HepG2 (cell line): ENCODE measurements around the gene TMEM87A. TPM values are rescaled to one million over a fixed set of nuclear protein-coding genes. Genes with fewer than 3 reads are reported as not detected.

Experiments used
- AHR ChIP-seq: IDR thresholded peaks from 2 replicates; pipeline ENCODE4 v1.6.1; 2018; ENCODE audit warnings: missing genetic modification reagents, missing compliant biosample characterization
- ATF2 ChIP-seq: sonication (generic); formaldehyde crosslinking; IDR thresholded peaks from 2 replicates; pipeline ENCODE4 v1.4.0; 2020; ENCODE audit warnings: missing genetic modification reagents
- ERF ChIP-seq: IDR thresholded peaks from 2 replicates; pipeline ENCODE4 v1.6.1; 2018; ENCODE audit warnings: missing biosample characterization, missing genetic modification reagents
- HMGXB4 ChIP-seq, 2 experiments: sonication (generic) in 1 of 2; formaldehyde crosslinking in 1 of 2; IDR thresholded peaks; 2 replicates each; pipeline versions ENCODE4 v1.4.0 to v1.6.1; 2018 to 2020; ENCODE audit warnings: missing genetic modification reagents in 2 of 2, borderline replicate concordance in 1 of 2, low read depth in 1 of 2, mild to moderate bottlenecking in 1 of 2, missing biosample characterization in 1 of 2
- HOXA9 ChIP-seq: sonication (generic); formaldehyde crosslinking; IDR thresholded peaks from 2 replicates; pipeline ENCODE4 v1.8.1; 2022; ENCODE audit warnings: missing genetic modification reagents, mild to moderate bottlenecking, moderate library complexity, borderline replicate concordance
- KDM5A ChIP-seq: fragments of 200-600 bp; sonication (generic); IDR thresholded peaks from 2 replicates; pipeline ENCODE4 v1.7.0; 2018; ENCODE audit warnings: antibody characterized with exemption, mild to moderate bottlenecking, low read length, borderline replicate concordance
- MEIS1 ChIP-seq: sonication (generic); formaldehyde crosslinking; IDR thresholded peaks from 2 replicates; pipeline ENCODE4 v1.9.0; 2021; ENCODE audit warnings: mild to moderate bottlenecking, missing genetic modification reagents, moderate library complexity, borderline replicate concordance
- MIXL1 ChIP-seq: IDR thresholded peaks from 2 replicates; pipeline ENCODE4 v1.6.1; 2016
- MLLT10 ChIP-seq: sonication (generic); formaldehyde crosslinking; IDR thresholded peaks from 2 replicates; pipeline ENCODE4 v1.4.0; 2020; ENCODE audit warnings: missing genetic modification reagents
- NR2C2 ChIP-seq: sonication (generic); formaldehyde crosslinking; IDR thresholded peaks from 2 replicates; pipeline ENCODE4 v1.4.0; 2020; ENCODE audit warnings: missing genetic modification reagents, mild to moderate bottlenecking, moderate library complexity, borderline replicate concordance
- RBFOX2 ChIP-seq: fragments of 200-400 bp; formaldehyde crosslinking; IDR thresholded peaks from 2 replicates; pipeline ENCODE4 v1.6.1; 2017; ENCODE audit warnings: low read depth, mild to moderate bottlenecking, low read length
- RCOR2 ChIP-seq: IDR thresholded peaks from 2 replicates; pipeline ENCODE4 v1.6.1; 2016; ENCODE audit warnings: missing biosample characterization, missing genetic modification reagents
- SATB2 ChIP-seq: sonication (generic); formaldehyde crosslinking; IDR thresholded peaks from 2 replicates; pipeline ENCODE4 v1.5.0; 2020; ENCODE audit warnings: missing genetic modification reagents
- SETDB1 ChIP-seq: sonication (generic); formaldehyde crosslinking; IDR thresholded peaks from 2 replicates; pipeline ENCODE4 v1.5.1; 2020; ENCODE audit warnings: missing genetic modification reagents, mild to moderate bottlenecking, borderline replicate concordance
- THAP11 ChIP-seq: IDR thresholded peaks from 2 replicates; pipeline ENCODE4 v1.6.1; 2016; ENCODE audit warnings: missing biosample characterization, missing genetic modification reagents
- ZFX ChIP-seq: sonication (generic); formaldehyde crosslinking; IDR thresholded peaks from 2 replicates; pipeline ENCODE4 v1.4.0; 2020; ENCODE audit warnings: mild to moderate bottlenecking, low read depth, missing genetic modification reagents, moderate library complexity
- ZNF275 ChIP-seq: sonication (generic); formaldehyde crosslinking; IDR thresholded peaks from 2 replicates; pipeline ENCODE4 v1.8.0; 2022; ENCODE audit warnings: missing genetic modification reagents, mild to moderate bottlenecking, inconsistent platforms, borderline replicate concordance
- ZNF496 ChIP-seq: sonication (generic); formaldehyde crosslinking; IDR thresholded peaks from 2 replicates; pipeline ENCODE4 v1.8.1; 2023; ENCODE audit warnings: mild to moderate bottlenecking, moderate library complexity, missing genetic modification reagents; ENCODE audit not compliant: insufficient replicate concordance
- ZNF572 ChIP-seq: sonication (generic); formaldehyde crosslinking; IDR thresholded peaks from 2 replicates; pipeline ENCODE4 v1.5.1; 2020; ENCODE audit warnings: mild to moderate bottlenecking, missing genetic modification reagents
- ZNF605 ChIP-seq: sonication (generic); formaldehyde crosslinking; IDR thresholded peaks from 2 replicates; pipeline ENCODE4 v1.8.0; 2022; ENCODE audit warnings: mild to moderate bottlenecking, missing genetic modification reagents
- ZNF672 ChIP-seq: sonication (generic); formaldehyde crosslinking; IDR thresholded peaks from 2 replicates; pipeline ENCODE4 v1.8.1; 2022; ENCODE audit warnings: missing genetic modification reagents
- ZSCAN22 ChIP-seq: sonication (generic); formaldehyde crosslinking; IDR thresholded peaks from 2 replicates; pipeline ENCODE4 v1.4.0; 2020; ENCODE audit warnings: mild to moderate bottlenecking, missing genetic modification reagents
- polyA plus RNA-seq, 8 experiments: library from polyadenylated mRNA; depleted of rRNA in 3 of 8; stranded (reverse) in 7 of 8; unstranded in 1 of 8; fragments of >200 nt; fragmentation: Illumina TruSeq in 4 of 8; extraction: Trizol in 4 of 8; gene quantifications; 2 replicates each; pipeline versions ENCODE4 v1.2.1 to v1.2.3, GENCODE V29; 2011 to 2016; ENCODE audit warnings: low read depth in 4 of 8, missing spikeins in 1 of 8, mixed read lengths in 1 of 8; ENCODE audit not compliant: insufficient read depth in 1 of 8
- total RNA-seq, 5 experiments: library from RNA; depleted of rRNA; stranded (reverse); fragments of >200 nt; fragmentation: Illumina TruSeq; extraction: Trizol; gene quantifications; 2 replicates each; pipeline ENCODE4 v1.2.3, GENCODE V29; 2016; ENCODE audit warnings: low read depth in 1 of 5

Gene TMEM87A
- total and polyA plus RNA-seq, 2 of the 13 experiments (the other 11 are each of a cell fraction or from before 2014, with no cell fraction given) = 20.2 to 42.8 TPM

GRCh38 chr15:42272939-42273899, at the start of gene TMEM87A, which contains the start of gene GANC (continued):
- TF ChIP-seq ERF (CRISPR knock-in tag) = peak; percentile 69
- TF ChIP-seq ZFX (CRISPR knock-in tag) = peak; percentile 66
- no peak for TF ChIP-seq ZNF572 (CRISPR knock-in tag)
- TF ChIP-seq KDM5A = peak; percentile 96
- TF ChIP-seq SATB2 (CRISPR knock-in tag) = 0 out of 2 replicates have a peak, but pooled peaks have one; percentile 22
- TF ChIP-seq SETDB1 = no peak
- peak; percentile 89 for TF ChIP-seq ZNF605
- TF ChIP-seq ZSCAN22 (CRISPR knock-in tag) = no peak
- TF ChIP-seq RCOR2 (CRISPR knock-in tag) = no peak
- TF ChIP-seq HOXA9 (CRISPR knock-in tag) = no peak
- TF ChIP-seq AHR (CRISPR knock-in tag) = no peak
- peak; percentile 87 for TF ChIP-seq NR2C2 (CRISPR knock-in tag)
- no peak for TF ChIP-seq MLLT10 (CRISPR knock-in tag)
- TF ChIP-seq HMGXB4 (CRISPR knock-in tag; IDR thresholded peaks at IDR 0.05; ENCODE audit: borderline replicate concordance in 1 of 2, low read depth in 1 of 2) = peak; percentile 77 to 84; a peak in 2 of 4 replicates
- TF ChIP-seq MIXL1 (CRISPR knock-in tag) = peak; percentile 66; the same call in 1 of the 2 replicates
- peak; percentile 86 for TF ChIP-seq RBFOX2
- no peak for TF ChIP-seq ZNF496
- peak; percentile 56 for TF ChIP-seq ATF2
- TF ChIP-seq MEIS1 (CRISPR knock-in tag) = peak; percentile 72; the same call in 1 of the 2 replicates
- TF ChIP-seq THAP11 (CRISPR knock-in tag) = peak; percentile 90
- peak; percentile 65; the same call in 1 of the 2 replicates for TF ChIP-seq ZNF275 (CRISPR knock-in tag)
- no peak for TF ChIP-seq ZNF672 (CRISPR knock-in tag)
